SJSA1 (cell line): Measurements from ENCODE around the gene LINC00237. TPM values are rescaled to one million over a fixed set of nuclear protein-coding genes. Genes with fewer than 3 reads are reported as not detected.
A peak's percentile ranks its signal among the peaks of the same experiment; 100 is the strongest.

Experiments used
- DNase-seq, 2 experiments: peaks; one replicate each; pipeline ENCODE4 v3.0.0-alpha.2; 2015 to 2020; ENCODE audit warnings: low spot score in 2 of 2, low read depth in 1 of 2
- H3K27ac ChIP-seq: fragments of 250-450 bp; sonication (Bioruptor Pico); 2 replicates; pipeline ENCODE4 v1.5.1; 2020; ENCODE audit warnings: mild to moderate bottlenecking, moderate library complexity
- H3K27me3 ChIP-seq: fragments of 250-450 bp; sonication (Bioruptor Pico); replicated peaks from 2 replicates; pipeline ENCODE4 v1.5.1; 2020; ENCODE audit warnings: mild to moderate bottlenecking, moderate library complexity
- H3K36me3 ChIP-seq: fragments of 250-450 bp; sonication (Bioruptor Pico); 2 replicates; pipeline ENCODE4 v1.5.1; 2020; ENCODE audit warnings: mild to moderate bottlenecking
- H3K4me1 ChIP-seq: fragments of 250-450 bp; sonication (Bioruptor Pico); replicated peaks from 2 replicates; pipeline ENCODE4 v1.6.1; 2021; ENCODE audit warnings: mild to moderate bottlenecking
- H3K4me3 ChIP-seq: fragments of 250-450 bp; sonication (Bioruptor Pico); 2 replicates; pipeline ENCODE4 v1.5.1; 2020; ENCODE audit warnings: mild to moderate bottlenecking
- H3K9me3 ChIP-seq: fragments of 250-450 bp; sonication (Bioruptor Pico); replicated peaks from 2 replicates; pipeline ENCODE4 v1.5.1; 2020; ENCODE audit warnings: mild to moderate bottlenecking
- total RNA-seq: library from RNA; depleted of rRNA; stranded (reverse); fragments of >200 nt; shearing (Covaris generic); gene quantifications from 2 replicates; pipeline ENCODE4 v1.2.3, GENCODE V29; 2014

Gene LINC00237
- total RNA-seq, 1 experiment from 2014 or later: not detected

- peak in 1 of 2 experiments; percentile 39 for DNase-seq
- peak overlapping the region; percentile 34 for H3K4me3 ChIP-seq
- H3K27ac ChIP-seq: no peak overlapping the region
- peaks cover 42% of the 10 kb centered on the region for H3K27me3 ChIP-seq
- H3K36me3 ChIP-seq: no peaks in the 10 kb centered on the region
- H3K9me3 ChIP-seq: no peaks in the 10 kb centered on the region
- peaks cover 14% of the 10 kb centered on the region for H3K4me1 ChIP-seq
Observed at GRCh38 chr20:21100578-21101452, 5.3 kb downstream of the LINC00237 start.

- Histone ChIP-seq H3K9me3 (no peaks in the 10 kb centered on the region), H3K36me3 (no peaks in the 10 kb centered on the region), H3K4me3 (peak overlapping the region; percentile 34), H3K4me1 (peaks cover 14% of the 10 kb centered on the region), H3K27me3 (peaks cover 46% of the 10 kb centered on the region), H3K27ac (no peak overlapping the region)
- DNase-seq: peak; percentile 39 to 57
Observed at GRCh38 chr20:21099751-21100577, 6.2 kb downstream of the LINC00237 start.

- DNase-seq: no peak
- no peak overlapping the region for H3K27ac ChIP-seq
- no peak overlapping the region for H3K4me3 ChIP-seq
- H3K27me3 ChIP-seq: peaks cover 55% of the 10 kb centered on the region
- H3K36me3 ChIP-seq: no peaks in the 10 kb centered on the region
- no peaks in the 10 kb centered on the region for H3K9me3 ChIP-seq
- peaks cover 13% of the 10 kb centered on the region for H3K4me1 ChIP-seq
Observed at GRCh38 chr20:21096321-21097043, 9.7 kb downstream of the LINC00237 start.

- Histone ChIP-seq H3K4me3 (no peak overlapping the region), H3K4me1 (peaks cover 9% of the 10 kb centered on the region; the same call in 1 of the 2 replicates), H3K27ac (no peak overlapping the region), H3K9me3 (no peaks in the 10 kb centered on the region), H3K36me3 (no peaks in the 10 kb centered on the region), H3K27me3 (peaks cover 27% of the 10 kb centered on the region)
- no peak for DNase-seq
Observed at GRCh38 chr20:21092806-21093205, 13.4 kb downstream of the LINC00237 start.

GRCh38 chr20:21090721-21091120 lies 15.4 kb downstream of the LINC00237 start:
- no peak for DNase-seq
- H3K4me3 ChIP-seq: no peak overlapping the region
- no peaks in the 10 kb centered on the region for H3K9me3 ChIP-seq
- H3K36me3 ChIP-seq: no peaks in the 10 kb centered on the region
- peaks cover 9% of the 10 kb centered on the region; the same call in 1 of the 2 replicates for H3K4me1 ChIP-seq
- H3K27ac ChIP-seq: no peak overlapping the region
- peaks cover 23% of the 10 kb centered on the region for H3K27me3 ChIP-seq

GRCh38 chr20:21090111-21090618 lies 16.0 kb downstream of the LINC00237 start:
- H3K27ac ChIP-seq: no peak overlapping the region

GRCh38 chr20:21089391-21089790 lies 16.8 kb downstream of the LINC00237 start:
- peak in 1 of 2 experiments; percentile 26 for DNase-seq
- H3K27me3 ChIP-seq: peaks cover 19% of the 10 kb centered on the region

More at GRCh38 chr20:21090111-21090618, 16.0 kb downstream of the LINC00237 start:
- Histone ChIP-seq H3K36me3 (no peaks in the 10 kb centered on the region), H3K4me3 (no peak overlapping the region), H3K9me3 (no peaks in the 10 kb centered on the region), H3K27me3 (peaks cover 21% of the 10 kb centered on the region), H3K4me1 (peaks cover 9% of the 10 kb centered on the region; the same call in 1 of the 2 replicates)
- DNase-seq: no peak

GRCh38 chr20:21087862-21088540 lies 18.2 kb downstream of the LINC00237 start:
- H3K27ac ChIP-seq: no peak overlapping the region
- no peaks in the 10 kb centered on the region for H3K36me3 ChIP-seq
- peaks cover 19% of the 10 kb centered on the region for H3K27me3 ChIP-seq
- no peak overlapping the region for H3K4me3 ChIP-seq
- DNase-seq: no peak
- peaks cover 9% of the 10 kb centered on the region; the same call in 1 of the 2 replicates for H3K4me1 ChIP-seq
- no peaks in the 10 kb centered on the region for H3K9me3 ChIP-seq

More at GRCh38 chr20:21089391-21089790, 16.8 kb downstream of the LINC00237 start:
- Histone ChIP-seq H3K27ac (no peak overlapping the region), H3K4me3 (no peak overlapping the region), H3K4me1 (peaks cover 9% of the 10 kb centered on the region; the same call in 1 of the 2 replicates), H3K9me3 (no peaks in the 10 kb centered on the region), H3K36me3 (no peaks in the 10 kb centered on the region)

GRCh38 chr20:21083825-21084325 lies 22.3 kb downstream of the LINC00237 start:
- H3K27ac ChIP-seq: no peak overlapping the region
- no peaks in the 10 kb centered on the region for H3K4me1 ChIP-seq
- no peak overlapping the region for H3K4me3 ChIP-seq
- DNase-seq: no peak
- H3K36me3 ChIP-seq: no peaks in the 10 kb centered on the region
- no peaks in the 10 kb centered on the region for H3K9me3 ChIP-seq
- H3K27me3 ChIP-seq: peaks cover 10% of the 10 kb centered on the region

GRCh38 chr20:21082584-21082983 lies 23.6 kb downstream of the LINC00237 start:
- H3K4me3 ChIP-seq: no peak overlapping the region
- H3K9me3 ChIP-seq: no peaks in the 10 kb centered on the region
- no peaks in the 10 kb centered on the region for H3K4me1 ChIP-seq
- H3K27ac ChIP-seq: no peak overlapping the region
- peaks cover 4% of the 10 kb centered on the region; the same call in 1 of the 2 replicates for H3K27me3 ChIP-seq
- no peaks in the 10 kb centered on the region for H3K36me3 ChIP-seq
- no peak for DNase-seq

GRCh38 chr20:21077809-21078345 lies 28.3 kb downstream of the LINC00237 start:
- H3K36me3 ChIP-seq: no peaks in the 10 kb centered on the region
- no peaks in the 10 kb centered on the region for H3K27me3 ChIP-seq
- H3K27ac ChIP-seq: no peak overlapping the region
- no peaks in the 10 kb centered on the region for H3K9me3 ChIP-seq
- DNase-seq: no peak
- H3K4me3 ChIP-seq: no peak overlapping the region
- peaks cover 4% of the 10 kb centered on the region; the same call in 1 of the 2 replicates for H3K4me1 ChIP-seq

GRCh38 chr20:21076073-21076472 lies 30.1 kb downstream of the LINC00237 start:
- H3K4me3 ChIP-seq: no peak overlapping the region
- H3K27me3 ChIP-seq: no peaks in the 10 kb centered on the region
- peaks cover 4% of the 10 kb centered on the region; the same call in 1 of the 2 replicates for H3K4me1 ChIP-seq
- no peaks in the 10 kb centered on the region for H3K36me3 ChIP-seq
- H3K9me3 ChIP-seq: no peaks in the 10 kb centered on the region
- DNase-seq: no peak
- H3K27ac ChIP-seq: no peak overlapping the region
